NCI-H526 (cell line): ENCODE measurements around the gene MYO10.
"Not testable (repeated sequence)": the region's sequence is repeated elsewhere in the genome, so short reads cannot be mapped to it uniquely, and the experiment has no call there.

ENCODE experiments used
- DNase-seq, 2 experiments: peaks; one replicate each; lab custom pipeline; 2025; lab: John Stamatoyannopoulos, UW

The MYO10 gene

GRCh38 chr5:16740066-16740810, 195.8 kb downstream of the MYO10 start:
- no peak for DNase-seq

- not testable (repeated sequence) for DNase-seq
Measured at GRCh38 chr5:16738393-16738792, 197.7 kb downstream of the MYO10 start.

GRCh38 chr5:16737620-16738364, 198.3 kb downstream of the MYO10 start:
- DNase-seq = peak in 1 of 2 experiments; percentile 4

GRCh38 chr5:16737209-16737608, 198.9 kb downstream of the MYO10 start:
- DNase-seq = no peak

GRCh38 chr5:16736158-16736995, 199.7 kb downstream of the MYO10 start:
- DNase-seq = peak; percentile 94

GRCh38 chr5:16735101-16736060, 200.7 kb downstream of the MYO10 start:
- no peak for DNase-seq

- no peak for DNase-seq
Measured at GRCh38 chr5:16733331-16734006, 202.6 kb downstream of the MYO10 start.

GRCh38 chr5:16732356-16732755, 203.7 kb downstream of the MYO10 start:
- no peak for DNase-seq

- peak; percentile 41 to 62 for DNase-seq
Measured at GRCh38 chr5:16727755-16728325, 208.2 kb downstream of the MYO10 start.

- DNase-seq = no peak
Measured at GRCh38 chr5:16726538-16726946, 209.5 kb downstream of the MYO10 start.

GRCh38 chr5:16725575-16725974, 210.5 kb downstream of the MYO10 start:
- no peak for DNase-seq

- no peak for DNase-seq
Measured at GRCh38 chr5:16723821-16724220, 212.3 kb downstream of the MYO10 start.

- DNase-seq = peak in 1 of 2 experiments; percentile 1
Measured at GRCh38 chr5:16722097-16722495, 214.0 kb downstream of the MYO10 start.

GRCh38 chr5:16721151-16722096, 214.7 kb downstream of the MYO10 start:
- DNase-seq = no peak

- DNase-seq = not testable (repeated sequence)
Measured at GRCh38 chr5:16718036-16718435, 218.1 kb downstream of the MYO10 start.

GRCh38 chr5:16713386-16713928, 222.6 kb downstream of the MYO10 start:
- DNase-seq = peak in 1 of 2 experiments; percentile 10

GRCh38 chr5:16712620-16713019, 223.5 kb downstream of the MYO10 start:
- DNase-seq = no peak

GRCh38 chr5:16712178-16712577, 223.9 kb downstream of the MYO10 start:
- no peak for DNase-seq
